GM12878 (cell line): ENCODE measurements around the gene DPYSL3.

ENCODE experiments used
- BCL11A ChIP-seq: IDR thresholded peaks from 2 replicates; pipeline ENCODE4 v1.6.1; 2011; ENCODE audit warnings: low read depth, low read length
- CEBPB ChIP-seq, 2 experiments: fragments of 150-350 bp in 1 of 2; IDR thresholded peaks; 2 replicates each; pipeline ENCODE4 v1.6.1; 2012 to 2014; ENCODE audit warnings: low read depth in 2 of 2, low read length in 2 of 2, borderline replicate concordance in 1 of 2, inconsistent platforms in 1 of 2
- CHD4 ChIP-seq: fragments of 200-600 bp; sonication (generic); IDR thresholded peaks from 2 replicates; pipeline ENCODE4 v1.6.1; 2016; ENCODE audit warnings: mild to moderate bottlenecking
- CTCF ChIP-seq, 3 experiments: IDR thresholded peaks in 2 of 3; conservative IDR thresholded peaks in 1 of 3; 2 replicates each; pipeline ENCODE4 v1.5.1; 2011; ENCODE audit warnings: low read depth in 3 of 3, low read length in 3 of 3, mild to moderate bottlenecking in 3 of 3, control low read depth in 2 of 3, moderate library complexity in 2 of 3, inconsistent platforms in 1 of 3, mixed read lengths in 1 of 3; ENCODE audit not compliant: control insufficient read depth in 2 of 3, insufficient read depth in 1 of 3; ENCODE audit errors: extremely low read depth in 1 of 3
- EP300 ChIP-seq, 2 experiments: fragments of 150-350 bp in 1 of 2; IDR thresholded peaks; 2 replicates each; pipeline ENCODE4 v1.6.1; 2011 to 2012; ENCODE audit warnings: low read depth in 2 of 2, low read length in 2 of 2, borderline replicate concordance in 1 of 2, improper control_type of control experiment in 1 of 2, inconsistent platforms in 1 of 2; ENCODE audit not compliant: control insufficient read depth in 1 of 2
- HDAC6 ChIP-seq: fragments of 200-600 bp; sonication (generic); IDR thresholded peaks from one replicate; pipeline ENCODE4 v1.8.0; 2017; ENCODE audit warnings: antibody characterized with exemption; ENCODE audit not compliant: unreplicated experiment
- NBN ChIP-seq: fragments of 450-650 bp; IDR thresholded peaks from 2 replicates; pipeline ENCODE4 v1.6.1; 2016
- PAX5 ChIP-seq: IDR thresholded peaks from 2 replicates; pipeline ENCODE4 v1.6.1; 2011; ENCODE audit warnings: low read depth, low read length, borderline replicate concordance
- PKNOX1 ChIP-seq: fragments of 450-650 bp; IDR thresholded peaks from 2 replicates; pipeline ENCODE4 v1.6.1; 2016; ENCODE audit warnings: mild to moderate bottlenecking
- POLR2AphosphoS2 ChIP-seq: IDR thresholded peaks from 2 replicates; pipeline ENCODE4 v1.6.1; 2011; ENCODE audit warnings: low read depth, mild to moderate bottlenecking, low read length, improper control_type of control experiment, moderate library complexity
- RFX5 ChIP-seq: IDR thresholded peaks from 2 replicates; pipeline ENCODE4 v1.6.1; 2011; ENCODE audit warnings: low read depth, low read length, improper control_type of control experiment
- SRF ChIP-seq, 2 experiments: IDR thresholded peaks; 2 replicates each; pipeline ENCODE4 v1.6.1; 2011; ENCODE audit warnings: low read depth in 2 of 2, low read length in 2 of 2, mild to moderate bottlenecking in 1 of 2, moderate library complexity in 1 of 2

GRCh38 chr5:147508711-147509040 is 1.2 kb downstream of the DPYSL3 start:
- no peak for TF ChIP-seq BCL11A
- no peak for TF ChIP-seq PAX5
- TF ChIP-seq RFX5 = no peak
- no peak for TF ChIP-seq CEBPB (IDR thresholded peaks at IDR 0.05; ENCODE audit: borderline replicate concordance in 1 of 2, low read depth in 2 of 2, low read length in 2 of 2)
- TF ChIP-seq PKNOX1 = no peak
- no peak for TF ChIP-seq HDAC6
- TF ChIP-seq NBN = no peak
- TF ChIP-seq CTCF (IDR thresholded peaks at IDR 0.05 in 2 of 3, conservative IDR thresholded peaks at IDR 0.05 in 1 of 3; ENCODE audit: control insufficient read depth in 2 of 3, extremely low read depth in 1 of 3, insufficient read depth in 1 of 3, low read depth in 3 of 3, low read length in 3 of 3) = no peak
- TF ChIP-seq EP300 (IDR thresholded peaks at IDR 0.05; ENCODE audit: borderline replicate concordance in 1 of 2, control insufficient read depth in 1 of 2, low read depth in 2 of 2, low read length in 2 of 2) = no peak
- no peak for TF ChIP-seq POLR2AphosphoS2
- no peak for TF ChIP-seq SRF (IDR thresholded peaks at IDR 0.05; ENCODE audit: low read depth in 2 of 2, low read length in 2 of 2)
- no peak for TF ChIP-seq CHD4
